GM15510 (cell line): ENCODE data around the gene TAF12.

Experiments used
- POLR2A ChIP-seq: IDR thresholded peaks from 3 replicates; pipeline ENCODE4 v1.6.1; 2011; ENCODE audit warnings: borderline replicate concordance; ENCODE audit not compliant: insufficient read length; ENCODE audit errors: extremely low read depth

TAF12 gene

GRCh38 chr1:28642847-28643635 is at the start of gene TAF12:
Gene TAF12 (minus strand): TSS chr1:28643067. CDS start chr1:28622081, 20,986 bp downstream.
- peak; percentile 99 for TF ChIP-seq POLR2A

- TF ChIP-seq POLR2A, result no peak
Measured at GRCh38 chr1:28684937-28685336, 42.1 kb upstream of the TAF12 start.

- TF ChIP-seq POLR2A, result no peak
Measured at GRCh38 chr1:28682840-28683239, 40.0 kb upstream of the TAF12 start.

- TF ChIP-seq POLR2A, result no peak
Measured at GRCh38 chr1:28680151-28680550, 37.3 kb upstream of the TAF12 start.

GRCh38 chr1:28675924-28676257 is 33.0 kb upstream of the TAF12 start:
- no peak for TF ChIP-seq POLR2A

- no peak for TF ChIP-seq POLR2A
Measured at GRCh38 chr1:28671254-28671780, 28.4 kb upstream of the TAF12 start.

GRCh38 chr1:28668956-28669723 is 26.3 kb upstream of the TAF12 start:
- TF ChIP-seq POLR2A, result peak; percentile 54

- TF ChIP-seq POLR2A, result no peak
Measured at GRCh38 chr1:28668191-28668955, 25.5 kb upstream of the TAF12 start, which contains the start of gene GMEB1. Gene GMEB1 (plus strand): TSS chr1:28668784. CDS start chr1:28683613, 14,829 bp downstream.

- TF ChIP-seq POLR2A, result no peak
Measured at GRCh38 chr1:28666806-28667205, 23.9 kb upstream of the TAF12 start.

GRCh38 chr1:28663871-28664470 is 21.1 kb upstream of the TAF12 start:
- TF ChIP-seq POLR2A, result no peak

- no peak for TF ChIP-seq POLR2A
Measured at GRCh38 chr1:28656335-28656734, 13.5 kb upstream of the TAF12 start.

GRCh38 chr1:28648474-28649198 is 5.8 kb upstream of the TAF12 start, which contains the start of gene RNU11:
Gene RNU11 (plus strand): TSS chr1:28648600.
- peak; percentile 99 for TF ChIP-seq POLR2A

GRCh38 chr1:28648008-28648473 is 5.2 kb upstream of the TAF12 start:
- no peak for TF ChIP-seq POLR2A
